GM18868 (cell line): ENCODE results near the gene NAE1.

Experiments
- ATAC-seq: cut with Tn5 transposase; IDR thresholded peaks from one replicate; pipeline ENCODE4 v1.9.1; 2021; ENCODE audit warnings: mild to moderate bottlenecking, moderate library complexity; ENCODE audit not compliant: unreplicated experiment

Gene NAE1

DNA sequence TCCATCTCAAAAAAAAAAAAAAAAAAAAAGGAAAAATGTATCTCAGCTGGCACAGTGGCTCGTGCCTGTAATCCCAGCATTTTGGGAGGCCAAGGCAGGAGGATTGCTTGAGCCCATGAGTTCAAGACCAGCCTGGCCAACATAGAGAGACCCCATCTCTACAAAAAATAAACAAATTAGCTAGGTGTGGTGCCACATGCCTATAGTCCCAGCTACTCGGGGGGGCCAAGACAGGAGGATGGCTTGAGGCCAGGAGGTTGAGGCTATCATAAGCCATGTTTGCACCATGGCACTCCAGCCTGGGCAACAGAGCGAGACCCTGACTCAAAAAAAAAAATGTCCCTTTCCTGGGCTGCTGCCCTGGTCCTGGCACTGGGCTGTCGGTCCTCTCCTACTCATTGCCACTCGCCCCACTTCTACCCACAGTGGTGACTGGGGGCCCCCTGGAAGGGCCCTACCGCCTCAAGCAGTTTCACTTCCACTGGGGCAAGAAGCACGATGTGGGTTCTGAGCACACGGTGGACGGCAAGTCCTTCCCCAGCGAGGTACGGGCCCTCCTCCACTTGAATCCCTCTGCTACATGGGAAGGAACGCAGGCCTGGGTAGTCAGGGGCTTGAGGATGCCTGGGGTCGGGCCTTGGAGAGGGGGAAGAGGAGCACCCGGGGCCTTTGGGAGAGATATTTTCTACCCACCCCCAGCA is 19.5 kb upstream of the NAE1 start:
- ATAC-seq, result no peak

DNA sequence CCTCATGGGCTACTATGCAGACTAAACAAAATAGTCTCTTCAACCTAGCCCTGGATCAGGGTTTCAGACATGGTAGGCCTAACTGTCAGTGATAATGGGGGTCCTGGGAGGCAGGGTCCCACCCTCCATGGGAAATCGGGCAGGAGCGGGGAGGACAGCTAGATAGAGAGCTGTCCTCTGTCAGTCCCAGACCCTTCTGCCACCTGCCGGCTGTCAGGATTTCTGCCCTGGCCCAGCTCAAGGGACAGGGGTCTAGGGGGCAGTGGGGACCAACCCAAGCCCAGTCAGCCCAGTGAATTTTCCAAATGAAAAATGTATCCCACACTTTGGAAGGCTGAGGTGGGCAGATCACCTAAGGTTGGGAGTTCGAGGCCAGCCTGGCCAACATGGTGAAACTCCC is 18.8 kb upstream of the NAE1 start:
- ATAC-seq, result no peak

DNA sequence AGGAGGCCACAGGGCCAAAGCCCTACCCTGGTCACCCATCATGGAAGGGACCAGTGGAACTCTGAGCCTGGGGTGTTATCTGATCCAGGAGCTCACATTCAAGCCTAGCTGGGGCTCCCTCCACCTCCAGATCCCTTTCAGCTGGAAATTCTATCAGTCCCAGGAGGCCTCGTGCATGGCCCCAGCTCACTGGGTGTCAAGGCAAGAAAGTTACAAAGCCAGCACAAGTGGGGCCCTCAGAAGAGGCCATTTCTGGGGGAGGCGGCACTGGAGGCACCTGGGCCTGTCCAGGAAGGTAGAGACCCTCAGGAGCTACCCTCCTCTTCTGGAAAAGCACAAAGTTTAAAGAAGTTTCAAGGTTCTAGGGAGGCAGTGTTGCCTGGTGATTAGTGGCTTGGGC is 18.2 kb upstream of the NAE1 start:
- ATAC-seq, result no peak

DNA sequence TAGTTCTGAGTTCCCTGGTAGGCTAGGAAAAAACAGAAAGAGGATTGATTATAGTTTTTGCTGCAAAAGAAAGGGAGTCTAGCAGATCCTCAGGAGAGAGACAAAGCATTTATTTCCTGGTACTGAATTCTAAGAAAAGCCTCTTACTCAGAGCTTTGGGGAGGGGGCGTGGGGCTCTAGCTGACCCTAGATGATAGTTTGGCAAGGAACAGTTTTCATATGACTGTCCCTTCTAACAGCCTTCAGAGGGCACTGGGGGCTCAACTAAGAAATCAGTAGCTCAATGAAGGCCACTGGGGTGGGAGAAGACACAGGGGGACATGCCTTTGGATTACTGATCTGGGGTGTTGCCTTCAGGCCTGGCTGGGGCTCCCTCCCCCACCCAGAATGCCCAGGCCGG is 17.4 kb upstream of the NAE1 start:
- ATAC-seq, result no peak

DNA sequence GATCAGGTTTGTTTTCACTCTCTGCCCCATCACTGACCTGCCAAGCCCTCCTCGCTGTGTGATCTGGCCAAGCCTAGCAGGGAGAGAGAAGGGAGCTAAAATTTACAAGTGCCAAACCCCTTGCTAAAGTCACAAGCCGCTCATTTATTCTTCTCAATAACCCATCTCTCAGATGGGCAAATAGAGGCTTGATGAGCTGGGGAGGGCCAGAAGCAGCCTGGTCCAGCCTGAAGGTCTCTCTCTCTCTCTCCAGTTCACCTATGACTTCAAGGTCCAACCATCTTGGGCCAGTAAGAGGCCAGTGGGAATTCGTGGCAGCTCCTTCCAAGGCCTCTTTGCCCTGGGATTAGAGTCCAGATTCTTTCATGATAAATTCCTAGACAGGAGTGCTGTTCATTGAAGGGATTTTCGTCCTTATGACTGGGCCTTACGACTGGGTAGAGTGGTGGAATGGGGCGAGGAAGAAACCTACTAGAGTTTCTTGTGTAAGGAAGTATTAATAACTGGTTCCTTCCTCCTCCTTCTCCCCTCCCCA is 16.8 kb upstream of the NAE1 start:
- no peak for ATAC-seq

DNA sequence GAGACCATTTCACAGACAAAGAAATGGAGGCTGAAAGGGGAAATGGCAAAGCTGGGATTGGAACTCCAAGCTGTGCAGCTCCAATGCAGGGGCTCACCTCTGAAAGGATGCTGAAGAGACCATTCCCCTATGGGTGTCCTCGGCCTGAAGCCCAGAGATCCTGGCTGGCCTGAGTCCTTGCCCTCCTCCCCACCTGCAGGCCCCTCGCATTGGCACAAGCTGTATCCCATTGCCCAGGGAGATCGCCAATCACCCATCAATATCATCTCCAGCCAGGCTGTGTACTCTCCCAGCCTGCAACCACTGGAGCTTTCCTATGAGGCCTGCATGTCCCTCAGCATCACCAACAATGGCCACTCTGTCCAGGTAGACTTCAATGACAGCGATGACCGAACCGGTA is 16.1 kb upstream of the NAE1 start:
- no peak for ATAC-seq

DNA sequence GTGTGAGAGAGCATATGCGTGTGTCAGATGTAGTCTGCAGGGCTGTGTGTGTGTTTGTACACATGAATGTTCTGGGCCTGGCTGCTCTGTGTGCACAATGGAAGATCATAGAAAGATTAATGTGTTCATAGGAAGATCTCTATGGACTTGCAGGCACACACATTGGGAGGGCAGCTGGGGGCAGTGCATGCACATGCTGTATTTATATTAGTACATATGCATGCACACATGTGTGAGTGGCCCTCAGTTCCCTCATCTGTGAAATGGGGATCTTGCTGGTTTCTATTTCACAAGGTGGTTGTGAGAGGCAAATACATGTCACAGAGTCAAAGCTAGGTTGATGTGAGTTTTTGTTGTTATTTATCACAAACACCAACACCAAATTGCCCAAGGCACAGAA is 15.5 kb upstream of the NAE1 start:
- no peak for ATAC-seq

DNA sequence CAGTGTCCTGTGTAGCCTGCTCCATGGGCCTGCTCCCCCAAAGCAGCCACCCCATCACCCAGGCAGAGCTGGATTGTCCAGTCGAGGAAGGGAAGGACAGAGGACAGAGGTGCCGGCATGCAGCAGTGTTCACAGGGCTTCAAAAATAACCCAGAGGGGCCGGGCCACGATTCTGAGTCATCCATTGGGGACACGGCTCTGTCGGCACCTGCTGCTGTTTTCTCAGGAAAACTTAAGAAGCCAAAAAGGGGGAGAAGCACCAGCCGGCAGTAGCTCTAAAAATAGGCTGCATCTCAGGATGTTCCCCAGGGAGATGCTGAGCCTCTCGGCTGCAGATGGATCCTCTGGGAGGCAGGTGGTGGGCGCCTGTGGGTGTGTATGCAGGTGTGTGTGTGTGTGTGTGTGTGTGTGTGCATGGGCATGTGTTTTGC is 15.0 kb upstream of the NAE1 start:
- ATAC-seq, result no peak

DNA sequence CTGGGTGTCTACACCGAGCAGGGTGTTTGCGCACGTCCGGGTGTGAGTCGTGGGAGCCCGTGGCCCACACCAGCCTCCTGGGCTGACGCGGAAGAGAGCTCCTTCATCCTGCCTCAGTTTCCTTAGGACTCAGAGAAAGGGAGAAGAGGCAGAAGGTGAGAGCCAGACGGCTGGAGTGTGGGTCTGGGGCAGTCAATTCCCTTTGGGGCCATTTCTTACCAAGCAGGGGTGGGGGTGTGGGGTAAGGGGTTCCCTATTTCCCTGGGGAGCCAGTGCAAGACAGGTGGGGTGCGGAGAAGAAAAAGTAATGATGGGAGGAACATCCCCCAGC is 14.3 kb upstream of the NAE1 start:
- no peak for ATAC-seq

DNA sequence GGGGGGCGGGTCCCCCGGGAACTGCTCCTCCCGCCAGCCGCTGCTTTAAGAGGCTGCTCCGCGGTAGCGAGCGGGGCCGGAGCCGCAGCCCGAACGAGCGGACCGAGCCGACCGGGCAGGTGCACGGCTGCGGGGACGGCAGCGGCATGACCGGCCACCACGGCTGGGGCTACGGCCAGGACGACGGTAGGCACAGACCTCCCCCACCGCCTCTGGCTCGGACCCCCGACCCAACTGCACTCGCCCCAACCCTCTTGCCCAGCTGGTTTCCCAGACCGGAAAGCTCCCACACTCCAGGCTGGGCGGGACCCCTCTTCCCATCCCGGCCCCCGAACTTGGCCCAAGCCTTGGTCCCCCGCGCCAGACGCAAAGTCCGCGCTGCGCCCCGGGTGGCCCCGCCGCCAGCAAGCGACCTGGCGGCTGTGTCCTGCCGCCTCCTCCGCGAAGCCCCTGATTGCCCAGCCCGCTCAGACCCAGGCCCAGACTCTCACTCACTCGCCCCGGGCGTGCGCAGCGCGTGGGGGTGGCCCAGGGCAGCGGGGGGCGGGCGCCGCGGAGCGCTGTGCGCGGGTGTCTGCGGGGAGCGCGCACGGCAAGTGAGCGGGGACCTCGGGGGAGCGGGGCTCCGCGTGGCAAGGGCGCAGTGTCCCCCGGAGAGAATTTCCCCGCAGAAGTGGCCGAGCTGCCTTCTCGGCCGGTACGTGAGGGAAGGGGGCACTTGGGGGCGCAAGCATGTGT is 13.7 kb upstream of the NAE1 start, which contains the start of gene CA7:
CA7 (plus strand) TSS at position 73 of the 738 bp plus-strand sequence; CDS start at position 147, 74 bp downstream.
- ATAC-seq, result no peak

DNA sequence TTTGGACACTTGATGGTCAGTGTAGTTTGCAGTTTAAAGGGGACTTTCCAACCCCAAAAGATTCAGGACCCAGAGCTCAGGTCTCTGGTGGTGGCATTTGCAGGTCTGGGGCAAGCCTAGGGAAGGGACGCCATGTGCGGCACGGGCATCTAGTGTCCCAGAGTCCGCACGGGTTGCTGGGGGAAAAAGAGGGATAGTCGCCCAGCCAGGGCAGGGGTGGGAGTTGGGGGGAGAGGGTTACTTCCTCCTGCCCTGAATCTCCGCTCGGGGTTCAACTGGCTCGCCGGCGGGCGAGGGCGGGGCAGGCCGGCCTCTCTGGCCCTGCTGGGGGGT is 13.2 kb upstream of the NAE1 start:
- no peak for ATAC-seq

DNA sequence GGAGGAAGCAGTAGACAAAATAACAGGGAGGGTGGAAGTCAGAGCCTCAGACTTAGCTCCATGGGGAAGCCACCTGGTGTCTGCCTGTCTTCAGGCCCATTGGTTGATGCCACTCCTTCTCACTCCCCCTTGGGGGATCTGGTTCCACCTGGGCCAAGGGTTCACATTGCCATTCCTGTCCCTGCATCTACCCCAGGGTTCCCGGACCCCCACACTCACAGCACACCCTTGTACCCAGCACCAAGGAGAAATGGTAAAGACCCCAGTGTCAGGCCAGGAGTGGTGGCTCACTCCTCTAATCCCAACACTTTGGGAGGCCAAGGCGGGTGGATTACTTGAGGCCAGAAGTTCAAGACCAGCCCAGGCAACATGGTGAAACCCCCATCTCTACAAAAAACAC is 12.4 kb upstream of the NAE1 start:
- no peak for ATAC-seq

DNA sequence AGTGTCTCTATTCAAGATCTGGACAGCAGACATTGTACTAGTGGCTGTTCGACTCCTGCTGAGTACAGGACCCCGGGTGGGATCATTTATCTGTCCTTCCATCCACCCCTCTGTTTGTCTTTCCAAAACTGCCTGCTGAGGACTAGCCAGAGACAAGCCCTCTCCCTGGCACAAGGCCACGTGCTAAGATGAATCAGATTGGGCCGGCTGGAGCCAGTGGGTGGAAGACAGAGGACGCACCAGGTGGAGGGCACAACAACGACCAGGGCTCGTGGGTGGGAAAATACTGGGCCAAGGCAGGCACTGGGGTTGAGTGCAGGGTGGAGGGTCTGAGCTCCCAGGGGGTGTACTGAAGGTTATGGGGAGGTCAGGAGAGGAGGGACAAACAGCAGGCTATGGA is 12.0 kb upstream of the NAE1 start:
- ATAC-seq, result no peak

DNA sequence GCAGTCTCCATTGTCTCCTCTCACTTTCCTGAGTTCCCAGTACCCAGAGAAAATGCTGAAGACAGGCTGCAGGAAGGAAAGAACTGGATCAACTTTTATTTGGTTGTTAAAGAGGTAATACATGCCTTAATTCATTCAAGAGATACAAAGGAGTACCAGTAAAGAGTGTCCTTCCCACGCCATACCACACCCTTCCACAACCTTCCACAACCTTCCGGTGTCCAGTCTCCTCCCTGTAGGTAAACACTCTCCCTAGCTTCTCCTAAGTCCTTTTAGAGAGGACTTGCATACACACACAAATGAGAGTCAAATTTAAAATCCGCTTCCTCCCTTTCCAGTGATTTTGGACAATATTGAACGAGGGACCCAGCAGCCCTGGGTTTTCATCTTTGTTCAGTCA is 10.6 kb upstream of the NAE1 start:
- no peak for ATAC-seq

DNA sequence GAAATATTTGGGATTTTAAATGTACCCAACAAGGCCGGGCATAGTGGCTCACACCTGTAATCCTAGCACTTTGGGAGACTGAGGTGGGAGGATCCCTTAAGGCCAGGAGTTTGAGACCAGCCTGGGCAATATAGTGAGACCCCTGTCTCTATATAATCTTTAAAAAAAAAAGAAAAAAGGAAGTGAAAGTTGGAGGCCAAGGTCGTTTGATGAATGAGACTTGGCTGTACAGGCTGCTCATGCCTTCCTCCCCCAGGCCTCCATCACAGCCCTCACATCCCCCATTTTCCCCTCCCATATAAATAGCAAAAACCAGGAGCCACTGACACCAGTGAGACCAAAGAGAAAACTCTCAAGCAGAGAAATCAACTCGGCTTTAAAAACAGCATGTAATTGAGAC is 10.1 kb upstream of the NAE1 start:
- ATAC-seq, result no peak

DNA sequence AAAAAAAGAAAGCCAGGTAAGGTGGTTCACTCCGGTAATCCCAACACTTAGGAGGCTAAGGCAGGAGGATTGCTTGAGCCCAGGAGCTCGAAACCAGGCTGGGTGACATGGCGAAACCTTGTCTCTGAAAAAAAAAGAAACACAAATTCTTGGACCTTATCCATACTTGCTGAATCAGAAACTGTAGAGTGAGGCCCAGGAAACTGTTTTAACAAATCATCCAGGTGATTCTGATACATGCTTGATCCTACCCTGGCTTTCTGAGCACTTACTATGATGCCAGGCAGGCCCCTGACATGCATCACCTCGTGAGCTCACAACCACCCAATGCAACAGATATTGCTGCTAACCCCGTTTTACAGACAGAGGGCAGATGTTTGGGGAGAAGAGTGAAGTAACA is 4.0 kb upstream of the NAE1 start:
- no peak for ATAC-seq

DNA sequence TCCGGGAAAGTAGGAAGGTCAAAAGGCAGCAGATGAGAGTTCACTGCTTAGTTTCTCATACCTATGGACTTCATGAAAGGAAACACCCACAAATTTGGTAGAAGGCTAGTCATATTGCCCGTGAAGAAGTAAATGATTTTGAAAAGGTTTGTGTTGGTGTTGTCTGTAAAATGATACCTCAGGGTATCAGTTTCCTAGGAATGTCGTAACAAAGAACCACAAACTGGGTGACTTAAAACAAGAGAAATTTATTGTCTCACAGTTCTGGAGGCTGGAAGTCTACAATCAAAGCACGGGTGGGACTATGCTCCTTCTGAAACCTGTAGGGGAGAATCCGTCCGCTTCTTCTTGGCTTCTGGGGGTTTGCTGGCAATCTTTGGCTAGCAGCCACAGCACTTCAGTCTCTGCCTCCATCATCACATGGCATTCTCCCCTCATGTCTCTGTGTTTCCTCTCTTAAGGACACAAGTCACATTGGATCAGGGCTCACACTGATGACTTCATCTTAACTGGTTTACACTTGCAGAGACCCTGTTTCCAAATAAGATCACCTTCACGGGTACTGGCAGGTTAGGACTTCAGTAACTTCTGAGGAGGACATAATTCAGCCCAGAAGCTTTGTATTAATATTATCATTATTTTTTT is 2.0 kb upstream of the NAE1 start:
- ATAC-seq, result no peak

DNA sequence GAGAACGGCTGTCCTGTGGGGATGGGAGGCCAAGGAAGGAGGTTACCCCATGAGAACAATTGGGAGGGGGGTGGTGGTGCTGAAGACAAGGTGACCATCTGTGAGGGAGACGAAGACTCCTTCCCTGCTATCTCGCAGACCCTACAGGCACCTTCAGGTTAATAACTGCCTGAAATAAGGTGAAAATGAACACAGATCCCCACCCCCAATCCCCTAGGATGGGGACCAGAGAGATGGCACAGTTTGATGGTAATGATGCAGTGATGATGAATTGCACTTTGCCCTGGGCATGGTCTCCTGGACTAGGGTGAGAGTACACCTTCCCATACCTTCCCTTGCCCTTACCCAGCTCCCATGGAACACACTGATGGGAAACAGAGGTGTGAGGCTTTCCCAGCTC is 1.4 kb upstream of the NAE1 start:
- ATAC-seq, result no peak

DNA sequence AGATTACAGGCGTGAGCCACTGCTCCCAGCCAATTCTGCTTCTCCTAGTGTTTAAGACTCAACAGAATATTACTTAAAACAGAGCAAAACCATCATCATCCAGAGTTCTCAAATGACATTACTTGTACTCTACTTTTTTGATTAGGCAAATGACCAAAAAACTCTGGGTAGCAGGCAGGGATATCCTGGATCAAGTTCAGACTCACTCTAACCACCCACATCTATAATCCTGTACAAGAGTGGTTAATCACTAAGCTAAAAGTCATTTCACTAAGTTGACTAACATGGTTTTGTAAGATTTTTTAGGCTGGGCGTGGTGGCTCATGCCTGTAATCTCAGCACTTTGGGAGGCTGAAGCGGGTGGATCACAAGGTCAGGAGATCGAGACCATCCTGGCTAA is 6.8 kb downstream of the NAE1 start:
- no peak for ATAC-seq

DNA sequence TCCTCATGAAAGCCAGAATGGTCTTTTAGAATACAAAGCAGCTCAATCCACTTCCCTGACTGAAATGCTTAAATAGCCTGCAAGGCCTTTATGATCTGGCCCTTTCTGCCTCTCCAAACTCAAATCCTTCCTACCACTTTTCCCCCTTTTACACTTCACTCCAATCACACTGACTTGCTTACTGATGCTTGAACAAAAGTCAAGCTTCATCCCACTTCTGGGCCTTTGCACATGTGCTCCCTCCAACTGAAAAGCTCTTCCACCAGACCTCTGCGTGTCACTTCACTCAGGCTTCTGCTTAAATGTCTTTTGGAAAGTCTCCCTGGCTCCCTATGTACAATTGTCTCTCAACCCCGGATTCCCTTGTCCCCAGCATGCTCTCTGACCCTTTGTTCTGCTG is 16.0 kb downstream of the NAE1 start:
- ATAC-seq, result no peak

DNA sequence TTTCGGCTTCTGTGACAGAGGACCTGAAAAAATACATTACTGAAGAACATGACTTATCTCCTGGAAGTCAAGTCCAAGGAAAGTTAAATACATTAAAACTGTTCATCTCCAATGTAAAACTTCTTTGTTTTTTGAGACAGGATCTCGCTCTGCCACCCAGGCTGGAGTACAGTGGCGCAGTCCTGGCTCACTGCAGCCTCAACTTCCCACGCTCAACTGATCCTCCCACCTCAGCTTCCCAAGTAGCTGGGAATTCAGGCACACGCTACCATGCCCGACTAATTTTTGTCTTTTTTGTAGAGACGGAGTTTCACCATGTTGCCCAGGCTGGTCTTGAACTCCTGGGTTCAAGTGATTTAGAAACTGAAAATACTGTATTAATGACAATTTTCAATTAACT is 19.7 kb downstream of the NAE1 start:
- ATAC-seq, result no peak

DNA sequence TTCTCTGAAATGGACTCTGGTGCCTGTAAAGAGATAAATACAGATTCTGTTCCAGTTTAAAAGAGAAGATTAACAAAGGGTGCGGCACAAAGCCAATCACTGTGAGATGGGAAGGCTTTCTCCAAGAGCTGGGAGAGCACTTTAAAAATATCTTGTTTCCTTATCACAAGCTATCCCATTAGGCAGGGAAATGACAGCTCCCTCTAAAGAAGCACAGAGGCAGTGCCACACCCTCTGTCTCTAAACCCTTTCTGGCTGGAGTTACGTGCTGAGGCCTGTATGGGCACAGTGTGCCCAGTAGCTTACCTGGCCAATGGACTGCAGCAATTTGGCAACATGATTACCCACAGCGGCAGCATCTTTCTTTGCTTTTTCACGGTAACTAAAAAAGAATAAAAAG is 20.4 kb downstream of the NAE1 start:
- ATAC-seq, result no peak
